Mucosa of rectum (tissue), 2 donors: ENCODE measurements around the gene MYO10.
A peak's percentile ranks its signal among the peaks of the same experiment; 100 is the strongest.

ENCODE experiments used
- H3K27ac ChIP-seq, 2 donors: one replicate each; pipeline ENCODE4 v1.7.0; 2013; ENCODE audit warnings: inconsistent platforms in 2 of 2, low read depth in 2 of 2, low read length in 2 of 2
- H3K27me3 ChIP-seq, 2 donors: one replicate each; pipeline ENCODE4 v1.7.0; 2013; ENCODE audit warnings: low read length in 2 of 2; ENCODE audit not compliant: control insufficient read depth in 2 of 2, insufficient read depth in 2 of 2
- H3K36me3 ChIP-seq, 2 donors: one replicate each; pipeline ENCODE4 v1.7.0; 2013; ENCODE audit warnings: low read length in 2 of 2; ENCODE audit not compliant: control insufficient read depth in 2 of 2, insufficient read depth in 2 of 2
- H3K4me1 ChIP-seq, 2 donors: one replicate each; pipeline ENCODE4 v1.7.0; 2013; ENCODE audit warnings: low read length in 2 of 2, mild to moderate bottlenecking in 1 of 2; ENCODE audit not compliant: control insufficient read depth in 2 of 2, insufficient read depth in 2 of 2
- H3K4me3 ChIP-seq, 2 donors: one replicate each; pipeline ENCODE4 v1.7.0; 2013; ENCODE audit warnings: low read length in 2 of 2
- H3K9ac ChIP-seq, 2 donors: one replicate each; pipeline ENCODE4 v1.7.0; 2013; ENCODE audit warnings: low read length in 2 of 2, low read depth in 1 of 2, mild to moderate bottlenecking in 1 of 2
- H3K9me3 ChIP-seq, 2 donors: one replicate each; pipeline ENCODE4 v1.7.0; 2013; ENCODE audit warnings: low read length in 2 of 2; ENCODE audit not compliant: control insufficient read depth in 2 of 2
- donor health status: healthy.
- donor health status: Normal muscosa, but diverticular disease.

The MYO10 gene

GRCh38 chr5:16943846-16944678 lies 8.0 kb upstream of the MYO10 start:
- no peak overlapping the region for H3K9ac ChIP-seq
- H3K27ac ChIP-seq, result no peak overlapping the region
- no peaks in the 10 kb centered on the region for H3K9me3 ChIP-seq
- H3K36me3 ChIP-seq, result no peaks in the 10 kb centered on the region
- no peak overlapping the region for H3K4me3 ChIP-seq
- H3K4me1 ChIP-seq, result no peaks in the 10 kb centered on the region
- H3K27me3 ChIP-seq, result no peaks in the 10 kb centered on the region

DNA sequence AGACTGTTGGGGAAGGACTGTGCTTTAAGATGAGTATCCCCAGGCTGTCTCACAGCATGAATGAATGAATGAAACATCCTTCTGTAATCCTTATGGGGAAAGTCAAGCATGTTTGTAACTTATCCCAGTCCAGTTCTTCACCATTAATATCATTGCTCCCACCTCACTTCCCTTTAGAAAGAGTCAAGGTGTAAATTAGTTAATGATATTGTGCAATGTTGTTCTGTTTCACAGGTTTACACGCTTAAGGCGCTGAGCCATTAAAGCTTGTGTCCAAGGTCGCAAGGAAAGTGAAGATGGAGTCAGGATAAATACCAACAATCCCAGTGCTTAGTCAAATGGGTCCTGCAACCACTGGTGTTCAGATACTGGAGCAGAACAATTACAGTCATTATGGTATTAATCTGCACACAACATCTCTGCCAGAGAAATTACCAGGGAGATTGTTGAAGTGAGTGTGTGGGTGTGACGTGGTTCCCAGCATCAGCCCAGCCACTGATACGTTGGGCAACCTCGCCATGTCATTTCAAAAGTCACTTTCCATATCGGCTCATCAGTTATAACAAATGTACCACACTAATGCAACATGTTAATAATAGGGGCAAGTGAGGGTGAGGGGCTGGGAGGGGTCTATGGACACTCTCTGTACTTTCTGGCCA lies 1.5 kb upstream of the MYO10 start:
- no peak overlapping the region for H3K27ac ChIP-seq
- peaks cover 7 to 9% of the 10 kb centered on the region in 2 donors for H3K4me1 ChIP-seq

GRCh38 chr5:16936989-16937438 lies 926 bp upstream of the MYO10 start:
- Histone ChIP-seq H3K9me3 (no peaks in the 10 kb centered on the region), H3K4me1 (peaks cover 9 to 13% of the 10 kb centered on the region in 2 donors), H3K27me3 (peaks cover 2% of the 10 kb centered on the region in 2 donors), H3K27ac (peak overlapping the region; percentile 77 to 87), H3K36me3 (no peaks in the 10 kb centered on the region), H3K4me3 (peak overlapping the region; percentile 73 to 77), H3K9ac (peak overlapping the region; percentile 60 to 74)

More for the DNA sequence above, 1.5 kb upstream of the MYO10 start:
- H3K9me3 ChIP-seq, result no peaks in the 10 kb centered on the region
- H3K36me3 ChIP-seq, result no peaks in the 10 kb centered on the region
- H3K4me3 ChIP-seq, result no peak overlapping the region
- H3K27me3 ChIP-seq, result peaks cover 2% of the 10 kb centered on the region in 2 donors
- no peak overlapping the region for H3K9ac ChIP-seq

- peak overlapping the region; percentile 85 to 91 for H3K9ac ChIP-seq
- no peaks in the 10 kb centered on the region for H3K9me3 ChIP-seq
- peaks cover 12 to 21% of the 10 kb centered on the region in 2 donors for H3K4me1 ChIP-seq
- H3K36me3 ChIP-seq, result peaks cover 0 to 2% of the 10 kb centered on the region in 2 donors
- H3K27me3 ChIP-seq, result peaks cover 2% of the 10 kb centered on the region in 2 donors
- H3K4me3 ChIP-seq, result peak overlapping the region; percentile 70 to 87
- H3K27ac ChIP-seq, result peak overlapping the region; percentile 94 to 95
Observed at GRCh38 chr5:16935231-16936149, 598 bp downstream of the MYO10 start.

DNA sequence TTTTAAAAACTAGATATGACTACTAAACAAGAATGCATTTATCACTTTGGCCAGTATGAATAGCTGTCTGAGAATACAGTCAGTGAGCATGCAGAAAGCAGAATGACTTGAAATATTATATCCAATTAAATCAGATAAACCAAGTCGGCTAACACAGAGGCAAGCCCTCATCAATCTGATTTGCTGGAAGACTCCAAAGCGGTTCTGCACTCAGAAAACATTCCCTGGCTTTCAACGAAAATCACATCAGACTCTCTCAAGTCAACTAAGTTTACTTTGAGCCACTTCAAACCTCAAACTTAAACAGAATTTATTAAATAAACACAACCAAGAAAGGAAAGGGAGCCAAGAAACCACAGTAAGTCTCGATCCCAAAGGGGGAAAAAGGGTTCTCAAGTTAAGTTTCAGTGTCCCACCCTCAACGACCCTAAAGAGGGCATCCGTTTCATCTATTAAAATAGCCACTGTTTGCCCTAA lies 1.4 kb downstream of the MYO10 start:
- peaks cover 2% of the 10 kb centered on the region in 2 donors for H3K27me3 ChIP-seq
- H3K27ac ChIP-seq, result peak overlapping the region; percentile 94 to 95

DNA sequence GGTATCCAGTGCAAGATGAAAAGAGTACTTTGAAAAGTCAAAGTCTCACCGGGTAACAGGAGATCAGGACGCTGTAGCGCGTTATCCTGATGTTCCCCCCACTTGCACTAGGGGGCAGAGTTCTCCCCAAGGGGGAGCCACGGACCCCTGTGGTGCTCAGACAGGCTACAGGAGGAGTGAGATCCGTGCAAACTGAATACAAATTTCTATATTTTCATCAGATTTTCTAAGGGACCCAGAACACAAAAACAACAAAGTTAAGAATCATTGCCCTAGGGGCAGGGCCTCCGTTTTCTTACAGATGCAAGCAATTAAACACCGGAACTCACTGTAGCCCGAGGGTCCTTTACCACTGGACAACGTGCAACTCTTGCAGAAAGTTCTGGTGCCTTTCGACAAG lies 2.0 kb downstream of the MYO10 start:
- Histone ChIP-seq H3K9me3 (no peaks in the 10 kb centered on the region), H3K4me3 (peak overlapping the region; percentile 70 to 87), H3K27me3 (peaks cover 2% of the 10 kb centered on the region in 2 donors), H3K4me1 (peaks cover 15 to 27% of the 10 kb centered on the region in 2 donors), H3K9ac (peak overlapping the region; percentile 85 to 91), H3K36me3 (peaks cover 0 to 2% of the 10 kb centered on the region in 2 donors), H3K27ac (no peak overlapping the region)

More for the DNA sequence above, 1.4 kb downstream of the MYO10 start:
- peaks cover 0 to 2% of the 10 kb centered on the region in 2 donors for H3K36me3 ChIP-seq
- peak overlapping the region; percentile 85 to 91 for H3K9ac ChIP-seq
- peak overlapping the region; percentile 70 to 87 for H3K4me3 ChIP-seq
- peaks cover 15 to 27% of the 10 kb centered on the region in 2 donors for H3K4me1 ChIP-seq
- no peaks in the 10 kb centered on the region for H3K9me3 ChIP-seq

DNA sequence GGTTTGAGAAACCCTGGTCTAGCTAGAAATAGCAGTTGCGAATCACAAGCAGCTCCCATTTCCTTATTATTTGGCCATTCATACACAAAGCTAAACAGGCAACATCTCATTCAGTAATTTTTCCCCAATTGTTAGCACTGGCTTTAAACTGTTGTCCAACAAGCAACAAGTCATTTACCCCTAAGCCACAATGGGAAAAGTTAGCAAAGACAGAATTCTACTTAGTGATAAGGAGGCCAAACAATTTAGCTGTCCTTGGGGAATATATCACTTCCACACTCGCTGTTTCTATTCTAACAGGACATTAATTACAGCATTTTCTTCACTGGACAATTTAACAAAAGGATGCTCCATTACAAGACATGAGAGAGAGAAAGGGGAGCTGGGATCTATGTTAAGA lies 2.8 kb downstream of the MYO10 start:
- Histone ChIP-seq H3K9ac (peak overlapping the region in 1 of 2 donors; percentile 91), H3K4me3 (peak overlapping the region; percentile 70 to 87), H3K36me3 (peaks cover 0 to 2% of the 10 kb centered on the region in 2 donors), H3K4me1 (peaks cover 15 to 27% of the 10 kb centered on the region in 2 donors), H3K9me3 (no peaks in the 10 kb centered on the region), H3K27ac (peak overlapping the region; percentile 70 to 86), H3K27me3 (peaks cover 2% of the 10 kb centered on the region in 2 donors)

DNA sequence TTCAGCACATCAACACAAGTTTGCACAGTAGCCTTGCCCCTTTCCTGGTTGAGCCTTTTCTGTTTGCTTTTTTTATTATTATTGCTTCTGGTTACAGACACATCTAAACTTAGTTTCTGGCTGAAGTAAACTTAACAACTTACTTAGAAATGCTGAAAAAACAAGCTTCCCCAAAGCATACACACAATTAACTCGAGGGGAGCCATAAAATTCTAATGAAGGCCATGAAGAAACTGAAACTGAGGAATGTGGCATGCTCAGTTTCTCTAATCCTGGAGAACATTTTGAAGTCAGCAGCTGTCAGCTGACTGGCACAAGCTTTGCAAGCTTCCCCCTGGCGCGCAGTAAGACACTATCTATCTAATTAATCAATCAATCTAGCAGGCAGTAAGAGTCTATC lies 3.7 kb downstream of the MYO10 start:
- Histone ChIP-seq H3K4me1 (peaks cover 15 to 27% of the 10 kb centered on the region in 2 donors), H3K27ac (peak overlapping the region; percentile 70 to 86), H3K9ac (peak overlapping the region in 1 of 2 donors; percentile 32), H3K27me3 (peaks cover 2% of the 10 kb centered on the region in 2 donors), H3K36me3 (peaks cover 0 to 2% of the 10 kb centered on the region in 2 donors), H3K9me3 (no peaks in the 10 kb centered on the region), H3K4me3 (peak overlapping the region; percentile 70 to 87)

DNA sequence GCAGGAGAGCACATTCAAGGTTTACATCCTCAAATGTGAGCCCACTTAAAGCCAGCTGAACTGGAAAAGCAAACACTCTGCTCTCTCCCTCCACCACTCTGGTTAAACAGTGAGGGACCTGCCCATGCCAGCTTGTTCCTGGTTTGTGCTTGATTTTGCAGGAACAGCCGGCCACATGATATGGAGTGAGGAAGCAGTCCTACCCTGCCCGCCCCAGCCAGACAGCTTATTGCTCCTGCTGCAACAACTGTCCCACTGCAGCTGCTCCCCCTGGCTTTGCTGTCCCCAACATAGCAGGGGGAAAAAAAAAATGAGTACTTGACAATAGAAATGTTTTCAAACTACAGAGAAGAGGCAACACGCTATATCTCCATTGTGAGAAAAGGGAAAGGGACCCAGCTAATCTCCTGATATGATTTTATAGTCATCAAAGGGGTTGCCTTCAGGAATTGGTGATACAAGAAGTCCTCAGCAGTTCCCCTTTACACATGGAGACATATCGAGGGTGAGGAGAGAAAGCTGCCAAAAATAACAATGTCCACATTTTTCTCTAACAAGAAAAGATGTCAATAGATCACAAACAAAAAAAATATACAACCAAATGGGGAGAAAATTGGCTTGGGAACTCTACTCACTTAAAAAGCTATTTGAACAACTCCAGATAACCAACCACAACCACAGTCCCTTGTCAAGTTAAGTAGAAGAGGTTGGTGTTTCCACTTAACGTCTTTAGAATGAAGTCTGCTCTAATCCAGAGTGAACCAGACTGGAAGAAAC lies 4.6 kb downstream of the MYO10 start:
- Histone ChIP-seq H3K4me1 (peaks cover 15 to 31% of the 10 kb centered on the region in 2 donors), H3K9me3 (no peaks in the 10 kb centered on the region), H3K36me3 (peaks cover 0 to 2% of the 10 kb centered on the region in 2 donors), H3K4me3 (no peak overlapping the region), H3K9ac (peak overlapping the region in 1 of 2 donors; percentile 30), H3K27me3 (peaks cover 2% of the 10 kb centered on the region in 2 donors), H3K27ac (peak overlapping the region; percentile 70 to 86)
